ENCODE measurements around the gene IFNA10. TPM values are rescaled to one million over a fixed set of nuclear protein-coding genes. Genes with fewer than 3 reads are reported as not detected.
"Not testable (repeated sequence)": the region's sequence is repeated elsewhere in the genome, so short reads cannot be mapped to it uniquely, and the experiment has no call there.

IFNA10 gene
- total RNA-seq, 8 experiments from 2014 or later: 0.23 to 0.57 TPM; not detected in 6

DNA sequence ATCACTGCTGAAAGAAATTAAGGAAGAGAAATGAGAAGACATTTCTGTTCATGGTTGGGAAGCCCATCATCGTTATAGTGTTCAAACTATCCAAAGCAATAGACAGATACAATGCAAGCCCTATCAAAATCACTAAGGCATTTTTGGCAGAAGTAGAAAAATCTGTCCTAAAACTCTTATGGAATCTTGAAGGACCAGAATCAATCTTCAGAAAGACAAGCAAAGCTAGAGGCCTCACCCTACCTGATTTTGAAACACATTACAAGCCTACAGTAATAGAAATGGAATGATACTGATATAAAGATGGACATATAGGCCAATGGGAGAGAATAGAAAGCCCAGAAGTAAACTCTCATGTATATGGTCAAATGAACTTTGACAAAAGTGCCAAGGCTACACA, 35.6 kb downstream of the IFNA10 start:
- no peak overlapping the region for H3K27ac ChIP-seq
- in situ Hi-C loops (cut with MboI; ENCODE audit: low pct_unique_long_range_greater_than_20kb in 2 of 9, low sequenced_read_pairs in 9 of 9, unreplicated experiment in 9 of 9): no loop called here
- no peak for ATAC-seq (replicated peaks in 6 of 8)
- H3K4me3 ChIP-seq: no peak overlapping the region
- WGBS, 10 experiments: 31 to 100% (median 80%) methylated on average over 1 of the region's 1 CpG; no CpG with 5 or more reads in 1 of the 10 experiments
- no peaks in the 10 kb centered on the region for H3K4me1 ChIP-seq (replicated peaks in 1 of 2)

DNA sequence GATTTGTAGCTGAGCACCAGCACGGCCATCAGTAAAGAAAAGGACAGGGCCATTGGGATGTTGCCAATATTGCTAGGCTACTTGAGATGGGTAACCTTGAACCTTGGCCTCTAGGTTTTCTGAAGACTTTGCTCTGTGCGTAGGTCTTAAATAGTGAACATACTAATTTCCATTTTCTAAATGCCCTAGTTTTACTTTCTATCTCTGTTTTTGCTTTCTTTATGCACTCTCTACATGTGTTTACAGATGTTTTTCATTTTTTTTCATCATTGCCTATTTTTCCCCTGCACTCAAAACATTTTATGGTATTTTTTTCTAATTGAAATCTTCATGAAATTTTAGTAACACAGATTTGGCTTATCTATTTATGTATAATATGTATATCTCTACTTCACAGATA, 40.4 kb downstream of the IFNA10 start, which contains the start of gene IFNA21:
TSS of gene IFNA21 (minus strand) at position 101 of the 400 bp plus-strand sequence. CDS start at position 53, 48 bp downstream.
- WGBS, 10 experiments: 57 to 100% (median 97%) methylated on average over 1 to 2 of the region's 2 CpGs; no CpG with 5 or more reads in 4 of the 10 experiments
- H3K4me1 ChIP-seq (replicated peaks in 1 of 2); in situ Hi-C loops (cut with MboI; ENCODE audit: low pct_unique_long_range_greater_than_20kb in 2 of 9, low sequenced_read_pairs in 9 of 9, unreplicated experiment in 9 of 9); H3K4me3 ChIP-seq; ATAC-seq (replicated peaks in 6 of 8); H3K27ac ChIP-seq: not testable (repeated sequence)

DNA sequence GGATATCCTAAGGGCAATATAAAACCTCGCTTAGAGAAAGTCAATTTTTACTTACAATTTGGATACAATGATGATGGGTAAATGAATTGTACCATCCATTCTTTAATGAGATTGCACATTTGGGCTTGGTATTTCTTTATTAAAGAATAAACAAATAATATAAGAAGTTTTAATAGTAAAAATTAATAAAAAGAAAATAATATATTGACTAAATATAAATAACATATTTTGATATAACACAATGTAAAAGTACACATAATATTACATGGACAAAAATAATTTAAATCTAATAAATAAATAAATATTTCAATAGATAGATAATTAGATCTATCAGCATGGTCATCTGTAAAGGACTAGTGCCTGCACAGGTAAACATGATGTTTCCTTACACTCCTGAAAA, 41.4 kb downstream of the IFNA10 start:
- Histone ChIP-seq H3K4me3 (no peak overlapping the region), H3K4me1 (replicated peaks in 1 of 2) (no peaks in the 10 kb centered on the region), H3K27ac (no peak overlapping the region)
- WGBS, 10 experiments: 40 to 100% (median 85%) methylated on average over 1 of the region's 1 CpG; no CpG with 5 or more reads in 1 of the 10 experiments
- no peak for ATAC-seq (replicated peaks in 6 of 8)
- in situ Hi-C loops (cut with MboI; ENCODE audit: low pct_unique_long_range_greater_than_20kb in 2 of 9, low sequenced_read_pairs in 9 of 9, unreplicated experiment in 9 of 9): no loop called here

DNA sequence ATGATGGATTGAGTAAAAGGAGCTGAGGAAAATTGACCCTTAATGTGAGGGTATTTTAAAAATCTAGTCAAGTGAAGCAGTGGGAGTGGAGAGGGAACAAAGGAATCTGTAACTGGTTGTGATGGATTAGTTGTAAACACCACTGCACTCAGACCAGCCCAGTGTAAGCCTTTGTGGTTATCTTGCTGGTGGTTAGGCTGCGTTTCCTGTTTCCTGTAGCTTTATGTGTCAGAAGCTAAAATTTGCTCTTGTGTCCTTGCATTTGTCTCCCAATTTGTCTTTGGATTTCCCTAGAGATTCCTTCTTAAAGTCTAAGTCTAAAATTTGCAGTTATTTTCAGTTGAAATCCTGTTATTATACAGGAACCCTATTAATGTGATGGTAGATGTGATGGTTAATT, 46.8 kb downstream of the IFNA10 start:
- ATAC-seq (replicated peaks in 6 of 8): peak in 3 of 8 experiments; percentile 22 to 43 (median 34)
- Histone ChIP-seq H3K4me1 (replicated peaks in 1 of 2) (no peaks in the 10 kb centered on the region), H3K4me3 (no peak overlapping the region), H3K27ac (no peak overlapping the region)
- in situ Hi-C loops (cut with MboI; ENCODE audit: low pct_unique_long_range_greater_than_20kb in 2 of 9, low sequenced_read_pairs in 9 of 9, unreplicated experiment in 9 of 9): no loop called here
- 0% methylated on average over 1 of the region's 1 CpG; no CpG with 5 or more reads in 7 of the 10 experiments for WGBS, 10 experiments

Other genes starting within 250 kb of the IFNA10 start
- gene HACD4, start 175.5 kb downstream of the IFNA10 start, total RNA-seq: 1 to 10 TPM; 1.4 to 4.5 (median 2.5) TPM
- under 1 TPM in 5 of 8 experiments, not detected in 3; 0.16 to 0.71 (median 0.41) TPM for gene IFNB1, start 129.2 kb downstream of the IFNA10 start, total RNA-seq
- under 1 TPM in 3 of 8 experiments, not detected in 5; 0.05 to 0.29 (median 0.13) TPM for gene IFNW1, start 65.3 kb downstream of the IFNA10 start, total RNA-seq
- under 1 TPM in 2 of 8 experiments, not detected in 6; 0.25 to 0.45 TPM for gene IFNA21, start 40.5 kb downstream of the IFNA10 start, total RNA-seq
- gene IFNA4, start 19.6 kb downstream of the IFNA10 start, total RNA-seq: under 1 TPM in 1 of 8 experiments, not detected in 7; 0.71 TPM
- gene IFNA7, start 4.9 kb downstream of the IFNA10 start, total RNA-seq: under 1 TPM in 2 of 8 experiments, not detected in 6; 0.32 to 0.52 TPM
- under 1 TPM in 2 of 8 experiments, not detected in 6; 0.21 to 0.36 TPM for gene IFNA16, start 10.2 kb upstream of the IFNA10 start, total RNA-seq
- under 1 TPM in 2 of 8 experiments, not detected in 6; 0.23 to 0.38 TPM for gene IFNA17, start 21.1 kb upstream of the IFNA10 start, total RNA-seq
- gene IFNA14, start 32.9 kb upstream of the IFNA10 start, total RNA-seq: under 1 TPM in 1 of 8 experiments, not detected in 7; 0.28 TPM
- not detected for gene IFNA5, start 98.2 kb upstream of the IFNA10 start, total RNA-seq
- 10 to 100 TPM; 25.6 to 44.6 (median 36.9) TPM for gene KLHL9, start 128.3 kb upstream of the IFNA10 start, total RNA-seq
- under 1 TPM in 1 of 8 experiments, not detected in 7; 0.43 TPM for gene IFNA6, start 143.7 kb upstream of the IFNA10 start, total RNA-seq
- under 1 TPM in 2 of 8 experiments, not detected in 6; 0.23 to 0.24 TPM for gene IFNA13, start 160.9 kb upstream of the IFNA10 start, total RNA-seq
- gene IFNA2, start 178.3 kb upstream of the IFNA10 start, total RNA-seq: under 1 TPM in 1 of 8 experiments, not detected in 7; 0.33 TPM
- gene IFNA8, start 202.0 kb upstream of the IFNA10 start, total RNA-seq: not detected
- under 1 TPM in 1 of 8 experiments, not detected in 7; 0.67 TPM for gene IFNA1, start 233.3 kb upstream of the IFNA10 start, total RNA-seq